Effector memory CD4-positive, alpha-beta T cell (primary cell): ENCODE measurements around the gene HDLBP.

Experiments
- DNase-seq, 3 donors: peaks; one replicate each; pipeline ENCODE4 v3.0.0-alpha.2; 2020
- H3K27ac ChIP-seq: 2 replicates; pipeline ENCODE4 v1.7.0; 2013; ENCODE audit warnings: mild to moderate bottlenecking, low read length, moderate library complexity; ENCODE audit not compliant: insufficient read depth, poor library complexity, severe bottlenecking
- H3K27me3 ChIP-seq: replicated peaks from 2 replicates; pipeline ENCODE4 v1.7.0; 2013; ENCODE audit warnings: mild to moderate bottlenecking, low read length; ENCODE audit not compliant: insufficient read depth, control insufficient read depth, poor library complexity, severe bottlenecking
- H3K36me3 ChIP-seq: 2 replicates; pipeline ENCODE4 v1.7.0; 2013; ENCODE audit warnings: mild to moderate bottlenecking, low read length, moderate library complexity; ENCODE audit not compliant: control insufficient read depth, insufficient read depth
- H3K4me1 ChIP-seq: 2 replicates; pipeline ENCODE4 v1.7.0; 2013; ENCODE audit warnings: low read length, mild to moderate bottlenecking; ENCODE audit not compliant: control insufficient read depth, insufficient read depth, poor library complexity, severe bottlenecking
- H3K4me3 ChIP-seq: 2 replicates; pipeline ENCODE4 v1.7.0; 2013; ENCODE audit warnings: low read length, low read depth, mild to moderate bottlenecking; ENCODE audit not compliant: insufficient read depth, poor library complexity, severe bottlenecking
- H3K9me3 ChIP-seq: 2 replicates; pipeline ENCODE4 v1.7.0; 2013; ENCODE audit warnings: mild to moderate bottlenecking, low read length, moderate library complexity; ENCODE audit not compliant: control insufficient read depth

Gene HDLBP

DNA sequence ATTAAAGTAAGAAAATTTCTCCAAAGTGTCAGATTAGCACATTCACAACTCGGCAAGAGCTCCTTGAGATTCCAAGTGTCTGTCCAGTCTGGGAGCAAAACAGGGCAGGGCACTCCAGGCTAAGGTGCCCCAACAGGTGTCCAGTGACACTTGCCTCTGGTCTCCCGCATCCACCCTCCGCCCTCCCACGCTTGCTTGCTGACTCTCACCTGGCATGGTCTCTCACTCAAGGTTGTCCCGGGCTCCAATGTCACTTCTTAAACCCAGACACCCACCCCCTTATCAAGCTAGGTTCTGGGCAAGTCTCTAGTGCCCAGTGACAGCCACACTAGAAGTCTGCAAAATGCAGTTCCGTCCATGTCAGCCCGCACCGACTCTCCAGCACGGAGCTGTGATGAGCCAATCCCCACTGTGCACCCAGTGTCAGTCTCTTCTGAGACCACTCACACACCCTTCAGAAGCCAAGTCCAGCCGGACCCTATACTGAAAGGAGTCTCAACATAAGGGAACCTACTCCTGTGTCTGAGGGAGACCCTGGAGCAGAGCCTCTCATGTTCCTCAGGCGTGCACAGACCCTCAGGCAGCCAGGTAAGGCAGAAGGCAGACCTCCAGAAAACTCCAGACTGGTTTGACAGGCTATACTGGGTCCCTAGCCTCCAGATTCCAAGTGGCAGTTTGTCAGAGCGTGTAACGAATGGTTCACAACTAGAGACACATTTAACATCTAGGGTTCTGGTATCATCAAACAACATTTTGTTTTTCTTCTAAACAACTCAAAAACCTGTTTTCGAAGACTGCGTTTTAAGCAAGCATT, 45.6 kb downstream of the HDLBP start:
- H3K27ac ChIP-seq = no peak overlapping the region
- no peak overlapping the region for H3K4me3 ChIP-seq
- no peaks in the 10 kb centered on the region for H3K9me3 ChIP-seq
- H3K36me3 ChIP-seq = peaks cover 25% of the 10 kb centered on the region
- DNase-seq = no peak
- no peaks in the 10 kb centered on the region for H3K27me3 ChIP-seq
- peaks cover 15% of the 10 kb centered on the region for H3K4me1 ChIP-seq

- Histone ChIP-seq H3K36me3 (peaks cover 32% of the 10 kb centered on the region), H3K27me3 (no peaks in the 10 kb centered on the region), H3K4me3 (no peak overlapping the region), H3K27ac (no peak overlapping the region), H3K4me1 (peaks cover 15% of the 10 kb centered on the region), H3K9me3 (no peaks in the 10 kb centered on the region)
- DNase-seq = no peak
Measured at GRCh38 chr2:241268716-241269445, 46.6 kb downstream of the HDLBP start.

- no peaks in the 10 kb centered on the region for H3K27me3 ChIP-seq
- DNase-seq = no peak
- peaks cover 32% of the 10 kb centered on the region for H3K36me3 ChIP-seq
- no peak overlapping the region for H3K27ac ChIP-seq
- H3K9me3 ChIP-seq = no peaks in the 10 kb centered on the region
- no peak overlapping the region for H3K4me3 ChIP-seq
- peaks cover 12% of the 10 kb centered on the region for H3K4me1 ChIP-seq
Measured at GRCh38 chr2:241268306-241268705, 47.2 kb downstream of the HDLBP start.

- H3K4me3 ChIP-seq = no peak overlapping the region
- H3K27ac ChIP-seq = no peak overlapping the region
- DNase-seq = no peak
- H3K36me3 ChIP-seq = peaks cover 41% of the 10 kb centered on the region
- H3K27me3 ChIP-seq = no peaks in the 10 kb centered on the region
- peaks cover 8% of the 10 kb centered on the region for H3K4me1 ChIP-seq
- no peaks in the 10 kb centered on the region for H3K9me3 ChIP-seq
Measured at GRCh38 chr2:241267249-241268067, 48.0 kb downstream of the HDLBP start.

GRCh38 chr2:241265506-241265905, 50.0 kb downstream of the HDLBP start:
- DNase-seq = no peak
- H3K9me3 ChIP-seq = no peaks in the 10 kb centered on the region
- no peak overlapping the region for H3K27ac ChIP-seq
- H3K4me3 ChIP-seq = no peak overlapping the region
- H3K4me1 ChIP-seq = no peaks in the 10 kb centered on the region
- H3K36me3 ChIP-seq = peaks cover 59% of the 10 kb centered on the region
- no peaks in the 10 kb centered on the region for H3K27me3 ChIP-seq

DNA sequence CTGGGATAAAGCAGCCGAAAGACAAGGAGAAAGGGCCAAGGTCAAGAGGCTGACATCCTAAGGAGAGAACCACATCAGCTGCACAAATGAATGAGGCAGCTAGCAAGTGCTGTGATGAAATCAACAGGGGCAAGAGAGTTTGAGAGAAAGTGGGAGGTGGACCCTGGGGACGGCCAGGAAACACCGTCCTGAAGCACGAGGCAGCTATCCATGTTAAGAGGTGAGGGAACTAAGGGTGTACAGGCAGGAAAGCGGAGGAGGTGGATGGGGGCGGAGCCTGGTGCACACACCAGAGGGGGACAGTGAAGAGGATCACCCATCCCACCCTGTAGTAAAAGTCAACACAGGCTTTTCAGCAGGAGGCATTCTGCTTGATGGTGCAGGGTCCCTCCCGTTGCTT, 52.4 kb downstream of the HDLBP start:
- H3K27me3 ChIP-seq = no peaks in the 10 kb centered on the region
- no peaks in the 10 kb centered on the region for H3K4me1 ChIP-seq
- H3K27ac ChIP-seq = no peak overlapping the region
- no peak overlapping the region for H3K4me3 ChIP-seq
- peaks cover 57% of the 10 kb centered on the region for H3K36me3 ChIP-seq
- DNase-seq = no peak
- no peaks in the 10 kb centered on the region for H3K9me3 ChIP-seq

GRCh38 chr2:241261628-241262027, 53.8 kb downstream of the HDLBP start:
- Histone ChIP-seq H3K4me1 (no peaks in the 10 kb centered on the region), H3K4me3 (no peak overlapping the region), H3K27me3 (no peaks in the 10 kb centered on the region), H3K36me3 (peaks cover 63% of the 10 kb centered on the region), H3K27ac (no peak overlapping the region), H3K9me3 (no peaks in the 10 kb centered on the region)
- no peak for DNase-seq

- Histone ChIP-seq H3K4me1 (no peaks in the 10 kb centered on the region), H3K4me3 (no peak overlapping the region), H3K27me3 (no peaks in the 10 kb centered on the region), H3K27ac (no peak overlapping the region), H3K9me3 (no peaks in the 10 kb centered on the region), H3K36me3 (peaks cover 63% of the 10 kb centered on the region)
- no peak for DNase-seq
Measured at GRCh38 chr2:241260911-241261310, 54.6 kb downstream of the HDLBP start.

DNA sequence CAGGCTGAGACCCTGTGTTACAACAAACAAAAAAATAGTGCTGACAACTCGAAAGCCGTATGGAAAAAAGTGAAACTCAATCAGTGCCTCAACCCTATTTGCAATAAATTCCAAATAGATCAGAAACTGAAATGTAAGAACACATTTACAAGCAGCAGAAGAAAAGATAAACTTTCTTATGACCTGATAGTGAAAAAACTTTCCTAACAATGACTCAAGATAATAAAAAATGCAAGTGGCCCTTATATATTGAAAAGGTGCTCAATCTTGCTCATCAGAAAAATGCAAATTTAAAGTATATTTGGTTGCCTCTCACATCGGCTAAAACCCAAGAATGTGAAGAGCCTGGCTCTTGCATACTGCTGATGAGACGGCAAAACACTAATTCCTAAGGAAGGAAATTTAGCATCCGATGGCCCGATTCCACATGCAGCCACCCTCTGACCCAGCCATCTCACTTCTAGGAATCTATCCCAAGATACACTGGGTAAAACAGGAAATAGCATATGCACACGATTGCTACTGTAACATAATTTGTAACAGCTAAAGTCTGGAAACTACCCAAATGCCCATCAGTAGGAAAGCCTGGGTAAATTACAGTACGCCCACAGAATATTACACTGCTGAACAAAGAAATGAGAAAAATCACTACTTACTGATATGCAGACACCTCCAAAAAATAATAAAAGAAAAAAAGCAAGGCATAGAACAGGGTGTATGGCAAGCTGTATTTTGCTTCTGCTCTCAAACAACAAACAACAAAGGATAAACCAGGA, 56.8 kb downstream of the HDLBP start:
- Histone ChIP-seq H3K4me1 (no peaks in the 10 kb centered on the region), H3K9me3 (no peaks in the 10 kb centered on the region), H3K36me3 (peaks cover 70% of the 10 kb centered on the region), H3K27me3 (no peaks in the 10 kb centered on the region), H3K4me3 (no peak overlapping the region), H3K27ac (no peak overlapping the region)
- no peak for DNase-seq
